ENCODE data around the gene MRO.

DNA sequence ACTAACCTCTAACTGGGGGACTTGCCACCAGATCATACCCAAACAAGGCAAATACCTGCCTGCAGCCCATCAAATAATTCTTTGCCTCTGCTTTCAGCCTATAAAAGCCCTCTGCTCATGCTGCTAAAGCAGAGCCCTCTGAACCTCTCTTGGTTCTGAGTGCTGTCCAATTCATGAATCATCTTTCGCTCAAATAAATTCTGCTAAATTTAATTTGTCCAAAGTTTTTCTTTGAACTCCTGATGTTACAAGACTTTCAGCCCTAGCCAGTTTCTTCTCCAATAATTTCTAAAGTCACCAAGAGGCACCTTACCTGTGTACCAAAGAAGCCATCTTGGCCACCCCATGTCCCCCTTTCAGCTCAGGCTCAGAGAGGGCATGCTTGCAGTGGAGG lies 72.0 kb downstream of the MRO start:
- TF ChIP-seq, protein P1, sequence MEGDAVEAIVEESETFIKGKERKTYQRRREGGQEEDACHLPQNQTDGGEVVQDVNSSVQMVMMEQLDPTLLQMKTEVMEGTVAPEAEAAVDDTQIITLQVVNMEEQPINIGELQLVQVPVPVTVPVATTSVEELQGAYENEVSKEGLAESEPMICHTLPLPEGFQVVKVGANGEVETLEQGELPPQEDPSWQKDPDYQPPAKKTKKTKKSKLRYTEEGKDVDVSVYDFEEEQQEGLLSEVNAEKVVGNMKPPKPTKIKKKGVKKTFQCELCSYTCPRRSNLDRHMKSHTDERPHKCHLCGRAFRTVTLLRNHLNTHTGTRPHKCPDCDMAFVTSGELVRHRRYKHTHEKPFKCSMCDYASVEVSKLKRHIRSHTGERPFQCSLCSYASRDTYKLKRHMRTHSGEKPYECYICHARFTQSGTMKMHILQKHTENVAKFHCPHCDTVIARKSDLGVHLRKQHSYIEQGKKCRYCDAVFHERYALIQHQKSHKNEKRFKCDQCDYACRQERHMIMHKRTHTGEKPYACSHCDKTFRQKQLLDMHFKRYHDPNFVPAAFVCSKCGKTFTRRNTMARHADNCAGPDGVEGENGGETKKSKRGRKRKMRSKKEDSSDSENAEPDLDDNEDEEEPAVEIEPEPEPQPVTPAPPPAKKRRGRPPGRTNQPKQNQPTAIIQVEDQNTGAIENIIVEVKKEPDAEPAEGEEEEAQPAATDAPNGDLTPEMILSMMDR (conservative IDR thresholded peaks at IDR 0.05; ENCODE audit: low read depth, low read length) = no peak
- TF ChIP-seq EZH2 (IDR thresholded peaks at IDR 0.05; ENCODE audit: borderline replicate concordance, low read depth, low read length, poor library complexity, severe bottlenecking) = no peak
